HepG2 (cell line): ENCODE measurements around the gene TTC31. TPM values are rescaled to one million over a fixed set of nuclear protein-coding genes. Genes with fewer than 3 reads are reported as not detected.
A peak's percentile ranks its signal among the peaks of the same experiment; 100 is the strongest.

ENCODE experiments used
- GMEB2 ChIP-seq: IDR thresholded peaks from 2 replicates; pipeline ENCODE4 v1.6.1; 2016; ENCODE audit warnings: missing biosample characterization, missing genetic modification reagents, low read depth
- GPN1 ChIP-seq: sonication (generic); formaldehyde crosslinking; IDR thresholded peaks from 2 replicates; pipeline ENCODE4 v1.5.1; 2020; ENCODE audit warnings: missing genetic modification reagents, borderline replicate concordance
- HMGA1 ChIP-seq: sonication (generic); formaldehyde crosslinking; conservative IDR thresholded peaks from 2 replicates; pipeline ENCODE4 v1.4.0; 2020; ENCODE audit warnings: missing genetic modification reagents
- NAIF1 ChIP-seq: sonication (generic); formaldehyde crosslinking; IDR thresholded peaks from 2 replicates; pipeline ENCODE4 v1.5.0; 2020; ENCODE audit warnings: mild to moderate bottlenecking, missing genetic modification reagents, borderline replicate concordance
- NR2F6 ChIP-seq, 2 experiments: IDR thresholded peaks; 2 replicates each; pipeline ENCODE4 v1.6.1; 2016; ENCODE audit warnings: antibody characterized with exemption in 1 of 2, mild to moderate bottlenecking in 1 of 2
- PCBP1 ChIP-seq: fragments of 200-400 bp; formaldehyde crosslinking; IDR thresholded peaks from 2 replicates; pipeline ENCODE4 v1.6.1; 2017; ENCODE audit warnings: mild to moderate bottlenecking, low read depth, low read length, borderline replicate concordance
- REL ChIP-seq: sonication (generic); formaldehyde crosslinking; conservative IDR thresholded peaks from 2 replicates; pipeline ENCODE4 v1.8.0; 2022; ENCODE audit warnings: mild to moderate bottlenecking, missing genetic modification reagents, moderate library complexity
- SRSF9 ChIP-seq: fragments of 200-400 bp; formaldehyde crosslinking; IDR thresholded peaks from 2 replicates; pipeline ENCODE4 v1.6.1; 2018; ENCODE audit warnings: borderline replicate concordance, mild to moderate bottlenecking, low read depth, low read length; ENCODE audit not compliant: insufficient read depth, poor library complexity, severe bottlenecking
- ZNF367 ChIP-seq: sonication (generic); formaldehyde crosslinking; IDR thresholded peaks from 2 replicates; pipeline ENCODE4 v1.4.0; 2020; ENCODE audit warnings: missing genetic modification reagents, borderline replicate concordance
- ZNF598 ChIP-seq: sonication (generic); formaldehyde crosslinking; IDR thresholded peaks from 2 replicates; pipeline ENCODE4 v1.5.1; 2020; ENCODE audit warnings: mild to moderate bottlenecking, missing genetic modification reagents, borderline replicate concordance
- polyA plus RNA-seq, 8 experiments: library from polyadenylated mRNA; depleted of rRNA in 3 of 8; stranded (reverse) in 7 of 8; unstranded in 1 of 8; fragments of >200 nt; fragmentation: Illumina TruSeq in 4 of 8; extraction: Trizol in 4 of 8; gene quantifications; 2 replicates each; pipeline versions ENCODE4 v1.2.1 to v1.2.3, GENCODE V29; 2011 to 2016; ENCODE audit warnings: low read depth in 4 of 8, missing spikeins in 1 of 8, mixed read lengths in 1 of 8; ENCODE audit not compliant: insufficient read depth in 1 of 8
- total RNA-seq, 5 experiments: library from RNA; depleted of rRNA; stranded (reverse); fragments of >200 nt; fragmentation: Illumina TruSeq; extraction: Trizol; gene quantifications; 2 replicates each; pipeline ENCODE4 v1.2.3, GENCODE V29; 2016; ENCODE audit warnings: low read depth in 1 of 5
- TF ChIP-seq, protein P1 (sequence below): sonication (generic); formaldehyde crosslinking; IDR thresholded peaks from 2 replicates; pipeline ENCODE4 v1.4.0; 2020; ENCODE audit warnings: mild to moderate bottlenecking, missing genetic modification reagents
- TF ChIP-seq, protein P2 (sequence below): sonication (generic); formaldehyde crosslinking; IDR thresholded peaks from 2 replicates; pipeline ENCODE4 v1.8.0; 2023; ENCODE audit warnings: mild to moderate bottlenecking, missing genetic modification reagents
- TF ChIP-seq, protein P3 (sequence below): IDR thresholded peaks from 2 replicates; pipeline ENCODE4 v1.6.1; 2012; ENCODE audit warnings: low read depth, low read length, improper control_type of control experiment

The TTC31 gene
- total and polyA plus RNA-seq, 2 of the 13 experiments (the other 11 are each of a cell fraction or from before 2014, with no cell fraction given) = 28.3 to 39.5 TPM

DNA sequence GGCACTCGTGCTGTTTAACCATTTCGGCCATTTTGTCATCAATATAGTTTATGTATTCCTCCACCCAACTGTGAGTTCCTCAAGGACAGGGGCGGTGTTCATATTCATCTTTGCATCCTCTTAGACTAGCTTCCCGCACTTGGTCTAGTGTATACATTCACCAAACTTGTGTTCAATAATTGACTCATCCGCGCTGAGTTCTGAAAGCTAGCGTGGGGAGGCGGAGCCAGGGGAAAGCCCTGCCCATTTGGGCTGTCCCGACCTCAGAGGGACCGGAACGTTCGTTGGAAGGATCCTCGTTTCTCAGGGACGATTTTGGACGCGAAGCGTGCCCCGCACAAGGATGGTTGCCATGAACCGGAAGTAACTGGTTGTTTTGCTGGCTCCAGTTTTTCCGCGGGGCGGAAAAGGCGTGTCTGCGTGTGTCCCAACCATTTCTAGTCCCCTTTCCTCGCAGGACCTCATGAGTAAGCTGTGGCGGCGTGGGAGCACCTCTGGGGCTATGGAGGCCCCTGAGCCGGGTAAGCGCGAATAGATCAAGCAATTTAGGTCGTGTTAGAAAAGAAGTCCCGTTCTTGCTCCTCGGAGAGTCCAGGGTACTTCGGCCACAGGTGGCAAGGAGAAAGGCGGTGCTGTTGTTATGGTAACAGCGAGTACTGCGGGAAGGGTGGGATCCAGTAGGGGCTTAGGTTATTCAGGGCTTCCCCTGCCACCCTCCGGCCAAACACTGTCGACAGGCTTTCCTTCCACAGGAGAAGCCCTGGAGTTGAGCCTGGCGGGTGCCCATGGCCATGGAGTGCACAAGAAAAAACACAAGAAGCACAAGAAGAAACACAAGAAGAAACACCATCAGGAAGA lies 28.0 kb upstream of the TTC31 start, which contains the start of gene INO80B (continued):
- TF ChIP-seq GMEB2 (peak; percentile 84), HMGA1 (no peak), REL (CRISPR knock-in tag) (no peak), SRSF9 (no peak), ZNF367 (no peak), GPN1 (CRISPR knock-in tag) (no peak), NAIF1 (CRISPR knock-in tag) (peak; percentile 96), PCBP1 (peak; percentile 90; the same call in 1 of the 2 replicates), ZNF598 (CRISPR knock-in tag) (peak; percentile 98; the same call in 1 of the 2 replicates), NR2F6 (IDR thresholded peaks at IDR 0.05) (no peak), NR2F6 (CRISPR knock-in tag; IDR thresholded peaks at IDR 0.05) (peak; percentile 78)
- TF ChIP-seq, protein P1, sequence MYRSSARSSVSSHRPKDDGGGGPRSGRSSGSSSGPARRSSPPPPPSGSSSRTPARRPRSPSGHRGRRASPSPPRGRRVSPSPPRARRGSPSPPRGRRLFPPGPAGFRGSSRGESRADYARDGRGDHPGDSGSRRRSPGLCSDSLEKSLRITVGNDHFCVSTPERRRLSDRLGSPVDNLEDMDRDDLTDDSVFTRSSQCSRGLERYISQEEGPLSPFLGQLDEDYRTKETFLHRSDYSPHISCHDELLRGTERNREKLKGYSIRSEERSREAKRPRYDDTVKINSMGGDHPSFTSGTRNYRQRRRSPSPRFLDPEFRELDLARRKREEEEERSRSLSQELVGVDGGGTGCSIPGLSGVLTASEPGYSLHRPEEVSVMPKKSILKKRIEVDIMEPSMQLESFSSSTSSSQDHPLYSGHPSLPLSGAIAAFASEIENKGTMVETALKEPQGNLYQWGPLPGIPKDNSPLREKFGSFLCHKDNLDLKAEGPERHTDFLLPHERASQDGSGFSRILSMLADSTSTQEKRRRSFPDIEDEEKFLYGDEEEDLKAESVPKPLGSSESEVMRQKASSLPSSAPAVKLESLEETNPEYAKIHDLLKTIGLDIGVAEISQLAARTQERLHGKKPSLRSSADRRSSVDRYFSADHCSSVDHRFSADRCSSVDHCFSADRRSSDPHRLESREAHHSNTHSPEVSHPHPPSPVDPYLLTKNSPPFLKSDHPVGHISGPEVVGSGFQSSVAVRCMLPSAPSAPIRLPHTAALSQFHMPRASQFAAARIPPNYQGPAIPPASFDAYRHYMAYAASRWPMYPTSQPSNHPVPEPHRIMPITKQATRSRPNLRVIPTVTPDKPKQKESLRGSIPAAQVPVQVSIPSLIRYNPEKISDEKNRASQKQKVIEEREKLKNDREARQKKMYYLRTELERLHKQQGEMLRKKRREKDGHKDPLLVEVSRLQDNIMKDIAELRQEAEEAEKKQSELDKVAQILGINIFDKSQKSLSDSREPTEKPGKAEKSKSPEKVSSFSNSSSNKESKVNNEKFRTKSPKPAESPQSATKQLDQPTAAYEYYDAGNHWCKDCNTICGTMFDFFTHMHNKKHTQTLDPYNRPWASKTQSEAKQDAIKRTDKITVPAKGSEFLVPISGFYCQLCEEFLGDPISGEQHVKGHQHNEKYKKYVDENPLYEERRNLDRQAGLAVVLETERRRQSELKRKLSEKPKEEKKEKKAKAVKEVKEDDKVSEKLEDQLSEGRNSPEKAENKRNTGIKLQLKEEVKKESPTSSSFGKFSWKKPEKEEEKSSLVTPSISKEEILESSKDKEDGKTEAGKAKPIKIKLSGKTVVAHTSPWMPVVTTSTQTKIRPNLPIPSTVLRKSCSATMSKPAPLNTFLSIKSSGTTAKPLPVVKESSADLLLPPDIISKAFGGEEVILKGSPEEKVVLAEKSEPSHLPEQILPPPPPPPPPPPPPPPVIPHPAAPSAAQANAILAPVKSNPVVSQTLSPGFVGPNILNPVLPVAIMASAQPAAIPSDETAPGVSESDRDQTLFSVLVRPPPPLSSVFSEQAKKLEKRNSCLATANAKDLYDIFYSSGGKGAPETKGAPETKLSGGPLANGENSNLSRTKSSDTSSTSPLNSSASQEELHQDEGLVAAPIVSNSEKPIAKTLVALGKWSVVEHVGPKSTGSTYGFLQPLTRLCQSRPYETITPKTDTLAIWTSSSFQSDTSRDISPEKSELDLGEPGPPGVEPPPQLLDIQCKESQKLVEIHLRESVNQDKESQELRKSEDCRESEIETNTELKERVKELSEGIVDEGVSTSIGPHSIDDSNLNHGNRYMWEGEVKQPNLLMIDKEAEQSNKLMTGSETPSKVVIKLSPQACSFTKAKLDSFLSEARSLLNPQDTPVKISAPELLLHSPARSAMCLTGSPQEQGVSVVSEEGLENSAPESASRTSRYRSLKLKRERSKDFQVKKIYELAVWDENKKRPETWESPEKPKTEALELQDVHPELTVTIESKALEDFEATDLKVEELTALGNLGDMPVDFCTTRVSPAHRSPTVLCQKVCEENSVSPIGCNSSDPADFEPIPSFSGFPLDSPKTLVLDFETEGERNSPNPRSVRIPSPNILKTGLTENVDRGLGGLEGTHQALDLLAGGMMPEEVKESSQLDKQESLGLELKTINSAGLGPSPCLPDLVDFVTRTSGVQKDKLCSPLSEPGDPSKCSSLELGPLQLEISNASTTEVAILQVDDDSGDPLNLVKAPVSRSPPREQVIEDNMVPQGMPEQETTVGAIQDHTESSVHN (CRISPR knock-in tag) = 0 out of 2 replicates have a peak, but pooled peaks have one; percentile 82
- TF ChIP-seq, protein P2, sequence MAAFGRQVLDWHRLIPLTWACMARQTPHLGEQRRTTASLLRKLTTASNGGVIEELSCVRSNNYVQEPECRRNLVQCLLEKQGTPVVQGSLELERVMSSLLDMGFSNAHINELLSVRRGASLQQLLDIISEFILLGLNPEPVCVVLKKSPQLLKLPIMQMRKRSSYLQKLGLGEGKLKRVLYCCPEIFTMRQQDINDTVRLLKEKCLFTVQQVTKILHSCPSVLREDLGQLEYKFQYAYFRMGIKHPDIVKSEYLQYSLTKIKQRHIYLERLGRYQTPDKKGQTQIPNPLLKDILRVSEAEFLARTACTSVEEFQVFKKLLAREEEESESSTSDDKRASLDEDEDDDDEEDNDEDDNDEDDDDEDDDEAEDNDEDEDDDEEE (CRISPR knock-in tag) = peak; percentile 92; the same call in 1 of the 2 replicates
- TF ChIP-seq, protein P3, sequence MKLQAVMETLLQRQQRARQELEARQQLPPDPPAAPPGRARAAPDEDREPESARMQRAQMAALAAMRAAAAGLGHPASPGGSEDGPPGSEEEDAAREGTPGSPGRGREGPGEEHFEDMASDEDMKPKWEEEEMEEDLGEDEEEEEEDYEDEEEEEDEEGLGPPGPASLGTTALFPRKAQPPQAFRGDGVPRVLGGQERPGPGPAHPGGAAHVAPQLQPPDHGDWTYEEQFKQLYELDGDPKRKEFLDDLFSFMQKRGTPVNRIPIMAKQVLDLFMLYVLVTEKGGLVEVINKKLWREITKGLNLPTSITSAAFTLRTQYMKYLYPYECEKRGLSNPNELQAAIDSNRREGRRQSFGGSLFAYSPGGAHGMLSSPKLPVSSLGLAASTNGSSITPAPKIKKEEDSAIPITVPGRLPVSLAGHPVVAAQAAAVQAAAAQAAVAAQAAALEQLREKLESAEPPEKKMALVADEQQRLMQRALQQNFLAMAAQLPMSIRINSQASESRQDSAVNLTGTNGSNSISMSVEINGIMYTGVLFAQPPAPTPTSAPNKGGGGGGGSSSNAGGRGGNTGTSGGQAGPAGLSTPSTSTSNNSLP = peak; percentile 83
